T47D (cell line): ENCODE results near the gene UBXN6.

ENCODE experiments used
- DNase-seq, 2 experiments: peaks; one replicate each; pipeline versions ENCODE4 v3.0.0 to v3.0.0-alpha.2; 2011 to 2012; ENCODE audit warnings: low read depth in 1 of 2, low spot score in 1 of 2
- JUND ChIP-seq: IDR thresholded peaks from 2 replicates; pipeline ENCODE4 v1.6.1; 2012; ENCODE audit warnings: low read depth
- in situ Hi-C: cut with HindIII; loops from 2 replicates; pipeline ENCODE4 v1.10.0; 2016; ENCODE audit warnings: low sequenced_read_pairs, low pct_unique_long_range_greater_than_20kb

The UBXN6 gene

DNA sequence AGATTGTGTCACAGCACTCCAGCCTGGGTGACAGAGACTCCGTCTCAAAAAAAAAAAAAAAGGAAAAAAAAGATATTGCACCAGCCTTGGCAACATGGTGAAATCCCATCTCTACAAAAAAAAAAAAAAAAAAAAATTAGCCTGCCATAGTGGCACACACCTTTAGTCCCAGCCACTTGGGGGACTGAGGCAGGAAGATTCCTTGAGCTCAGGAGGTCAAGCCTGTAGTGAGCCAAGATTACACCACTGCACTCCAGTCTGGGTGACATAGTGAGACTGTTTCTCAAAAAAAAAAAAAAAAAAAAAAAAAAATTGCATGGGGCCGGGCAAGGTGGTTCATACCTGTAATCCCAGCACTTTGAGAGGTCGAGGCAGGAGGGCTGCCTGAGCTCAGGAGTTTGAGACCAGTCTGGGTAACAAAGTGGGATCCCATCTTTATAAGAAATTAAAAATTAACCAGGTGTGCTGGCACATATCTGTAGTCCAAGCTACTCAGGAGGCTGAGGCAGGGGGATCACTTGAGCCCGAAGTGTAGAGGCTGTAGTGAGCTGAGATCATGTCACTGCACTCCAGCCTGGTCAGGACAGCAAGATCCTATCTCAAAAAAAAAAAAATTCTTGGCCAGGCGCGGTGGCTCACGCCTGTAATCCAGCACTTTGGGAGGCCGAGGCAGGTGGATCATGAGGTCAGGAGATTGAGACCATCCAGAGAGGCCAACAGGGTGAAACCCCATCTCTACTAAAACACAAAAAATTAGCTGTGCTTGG is 7.4 kb upstream of the UBXN6 start:
- no peak for DNase-seq
- TF ChIP-seq JUND = no peak
- in situ Hi-C loops = no loop called here

DNA sequence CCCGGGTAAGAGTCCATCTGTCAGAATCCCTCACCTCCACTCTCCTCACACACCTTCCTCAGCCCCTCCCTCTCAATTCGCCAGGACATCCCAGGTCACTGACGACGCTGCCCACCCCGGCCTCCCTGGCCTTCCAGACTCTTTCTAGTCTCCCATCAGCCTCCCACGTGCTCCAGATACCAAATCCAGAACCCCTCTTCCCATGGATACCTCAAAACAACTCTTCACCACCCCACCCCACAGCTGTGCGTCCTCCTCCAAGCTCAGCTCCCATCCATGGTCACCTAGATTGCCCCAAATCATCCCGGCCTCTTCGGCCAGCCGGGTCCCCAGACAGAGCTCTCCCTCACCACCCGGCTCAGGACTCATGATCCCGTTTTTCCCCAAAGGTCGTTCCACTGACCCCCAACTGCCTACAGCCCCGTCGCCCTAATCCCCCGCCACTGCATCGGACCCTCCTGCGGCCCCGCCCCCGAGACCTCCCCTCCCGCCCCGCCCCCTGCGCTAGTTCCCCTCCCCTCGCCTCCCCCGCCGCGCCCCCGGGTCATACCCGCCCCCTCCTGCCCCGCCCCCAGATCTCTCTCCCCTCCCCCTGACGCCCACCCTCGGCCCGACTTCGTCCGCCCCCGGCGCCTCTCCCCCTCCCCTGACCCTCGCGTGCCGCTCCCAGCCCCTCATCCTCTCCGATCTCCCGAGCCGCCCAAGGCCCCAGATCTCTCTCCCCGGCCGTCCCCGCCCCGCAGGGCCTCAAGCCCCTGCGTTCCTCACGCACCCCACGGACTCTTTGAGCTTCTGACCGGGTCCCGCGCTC is 546 bp downstream of the UBXN6 start:
- no peak for TF ChIP-seq JUND
- in situ Hi-C loops = no loop called here
- DNase-seq = no peak

DNA sequence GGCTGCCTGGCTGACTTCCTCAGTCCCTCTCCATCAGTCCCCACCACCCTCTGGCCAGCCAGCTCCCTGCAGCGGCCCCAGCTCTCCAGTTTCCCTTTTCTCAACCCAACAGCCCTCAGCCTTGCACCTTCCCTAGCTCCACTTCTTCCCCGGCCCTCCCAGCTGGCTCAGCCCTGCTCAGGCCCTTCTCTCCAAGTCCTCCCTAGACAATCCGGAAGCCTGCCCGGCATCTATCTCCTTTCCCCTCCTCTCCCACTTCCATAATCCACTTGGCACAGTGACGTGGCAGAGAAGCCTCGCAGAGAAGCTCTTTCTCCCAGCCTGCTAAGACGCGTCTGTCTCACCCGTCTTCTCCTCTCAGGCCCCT is 1.1 kb downstream of the UBXN6 start:
- TF ChIP-seq JUND = no peak
- in situ Hi-C loops = no loop called here
- no peak for DNase-seq

DNA sequence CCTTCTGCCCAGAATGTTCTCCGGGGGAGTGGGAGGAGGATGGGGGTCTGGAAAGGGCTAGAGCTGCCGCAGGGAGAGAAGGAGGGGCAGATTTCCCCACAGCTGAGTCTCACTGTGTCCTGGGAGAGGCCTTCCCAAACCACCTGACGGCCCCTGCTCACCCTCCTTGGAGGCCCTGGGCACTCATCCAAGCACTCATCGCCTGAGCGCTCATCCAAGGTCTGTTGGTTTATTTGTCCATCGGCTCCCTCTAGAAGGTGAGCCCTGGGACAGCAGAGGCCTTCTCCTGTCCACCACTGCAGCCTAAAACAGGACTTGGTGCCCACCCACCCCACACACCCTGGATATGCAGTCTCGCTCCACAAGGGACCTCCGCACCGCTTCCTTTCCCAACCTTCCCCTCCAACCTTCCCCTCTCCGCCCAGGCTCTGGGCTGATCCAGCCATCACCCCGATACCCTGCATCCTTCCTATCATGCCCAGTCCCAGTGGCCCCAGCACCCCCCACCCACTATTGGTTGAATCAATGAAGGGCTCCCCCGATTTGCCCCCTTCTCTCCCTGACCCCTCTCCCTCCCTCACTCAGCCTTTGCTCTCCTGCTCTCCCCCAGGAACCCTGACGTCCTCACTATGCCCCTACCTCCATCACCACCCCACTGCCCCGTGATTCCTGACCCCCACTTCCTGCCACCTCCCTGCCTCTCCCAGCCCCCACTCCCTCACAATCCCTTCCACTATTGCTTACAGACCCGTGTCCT is 1.7 kb downstream of the UBXN6 start:
- DNase-seq = no peak
- no peak for TF ChIP-seq JUND
- in situ Hi-C loops = no loop called here

DNA sequence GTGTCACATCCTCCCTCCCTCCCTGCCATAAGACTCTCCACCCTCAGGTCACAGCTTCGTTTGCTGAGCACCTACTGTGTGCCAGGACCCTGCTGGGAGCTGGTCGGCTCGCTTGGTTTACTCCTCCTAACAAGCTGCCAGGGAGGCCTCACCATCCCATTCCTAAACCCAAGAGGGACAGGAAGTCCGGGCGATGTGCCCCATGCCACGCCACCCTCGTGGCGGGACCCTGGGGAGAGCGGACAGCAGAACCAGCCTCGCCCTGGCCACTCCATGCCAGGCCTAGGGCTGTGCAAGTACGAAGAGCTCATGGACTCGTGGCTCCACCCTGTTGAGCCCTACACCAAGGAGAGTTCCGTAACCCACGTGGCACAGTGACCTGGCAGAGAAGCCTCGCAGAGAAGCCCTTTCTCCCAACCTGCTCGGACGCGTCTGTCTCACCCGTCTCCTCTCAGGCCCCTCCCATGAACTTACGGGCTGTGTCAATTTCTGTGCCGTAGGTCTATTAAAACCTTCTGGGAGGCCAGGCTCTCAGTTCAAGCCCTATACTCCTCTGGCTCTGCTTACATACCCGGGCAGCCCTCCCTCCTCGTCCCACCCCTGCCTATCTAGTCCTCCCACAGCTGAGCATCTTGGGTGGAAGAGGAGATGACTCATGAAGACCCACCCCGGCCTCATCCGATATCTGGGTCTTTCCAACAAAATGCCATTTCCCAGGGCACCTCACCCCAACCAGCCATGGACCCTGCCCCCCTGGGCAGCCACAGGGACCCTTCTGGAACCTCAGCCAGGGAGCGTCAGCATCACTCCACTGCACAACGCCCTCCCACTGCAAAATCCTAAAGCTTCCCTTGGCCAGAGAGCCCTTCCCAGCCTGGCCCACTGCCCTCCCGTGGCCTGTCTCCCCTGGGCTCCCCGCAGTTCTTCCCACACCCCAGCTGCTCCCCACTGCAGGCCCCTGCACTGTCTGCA is 2.6 kb downstream of the UBXN6 start:
- TF ChIP-seq JUND = no peak
- no peak for DNase-seq
- in situ Hi-C loops = no loop called here

DNA sequence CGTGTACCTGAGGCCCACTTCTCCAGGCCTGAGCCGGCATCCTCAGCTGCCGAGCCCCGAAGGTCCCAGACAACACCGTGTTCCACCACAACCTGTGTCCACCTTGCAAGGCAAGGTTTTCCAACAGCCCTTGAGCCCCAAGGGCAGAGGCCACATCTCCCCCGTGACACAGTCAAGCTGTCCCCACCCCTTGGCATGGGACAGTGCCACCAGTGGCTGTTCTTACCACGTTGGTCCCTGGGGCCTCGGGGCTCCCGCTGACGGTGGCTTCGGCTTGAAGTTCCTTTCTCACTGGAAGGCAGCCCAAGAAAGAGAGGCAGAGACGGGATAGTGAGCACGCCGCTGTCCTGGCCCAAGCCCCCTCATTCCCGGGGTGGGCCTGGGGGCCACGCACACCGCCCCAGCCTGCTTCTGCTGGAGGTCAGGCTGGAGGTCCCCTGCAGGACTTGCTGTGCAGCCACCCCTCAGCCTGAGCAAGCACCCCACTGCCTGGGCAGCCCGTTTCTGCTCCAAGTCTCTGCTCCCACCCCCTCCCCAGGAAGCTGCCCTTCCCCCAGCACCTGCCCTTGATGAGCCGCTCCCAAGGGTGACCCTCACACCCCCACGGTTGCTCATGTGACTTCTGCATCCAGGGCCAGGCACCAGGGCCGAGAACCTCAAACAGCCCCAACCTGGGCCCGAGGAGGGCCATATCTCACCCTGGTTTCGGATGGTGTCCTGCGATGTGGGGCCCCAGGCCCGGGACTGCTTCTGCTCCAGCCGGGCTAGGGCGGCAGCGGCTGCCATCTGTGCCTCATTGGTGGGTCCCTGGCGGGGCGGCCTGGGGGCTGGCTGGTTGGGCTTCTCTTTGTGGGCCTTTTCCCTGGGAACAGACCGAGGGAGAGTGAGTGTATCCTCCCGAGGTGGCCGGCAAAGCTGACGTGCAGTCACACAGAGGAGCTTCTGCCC is 4.1 kb downstream of the UBXN6 start:
- in situ Hi-C loops = no loop called here
- TF ChIP-seq JUND = no peak
- DNase-seq = no peak

DNA sequence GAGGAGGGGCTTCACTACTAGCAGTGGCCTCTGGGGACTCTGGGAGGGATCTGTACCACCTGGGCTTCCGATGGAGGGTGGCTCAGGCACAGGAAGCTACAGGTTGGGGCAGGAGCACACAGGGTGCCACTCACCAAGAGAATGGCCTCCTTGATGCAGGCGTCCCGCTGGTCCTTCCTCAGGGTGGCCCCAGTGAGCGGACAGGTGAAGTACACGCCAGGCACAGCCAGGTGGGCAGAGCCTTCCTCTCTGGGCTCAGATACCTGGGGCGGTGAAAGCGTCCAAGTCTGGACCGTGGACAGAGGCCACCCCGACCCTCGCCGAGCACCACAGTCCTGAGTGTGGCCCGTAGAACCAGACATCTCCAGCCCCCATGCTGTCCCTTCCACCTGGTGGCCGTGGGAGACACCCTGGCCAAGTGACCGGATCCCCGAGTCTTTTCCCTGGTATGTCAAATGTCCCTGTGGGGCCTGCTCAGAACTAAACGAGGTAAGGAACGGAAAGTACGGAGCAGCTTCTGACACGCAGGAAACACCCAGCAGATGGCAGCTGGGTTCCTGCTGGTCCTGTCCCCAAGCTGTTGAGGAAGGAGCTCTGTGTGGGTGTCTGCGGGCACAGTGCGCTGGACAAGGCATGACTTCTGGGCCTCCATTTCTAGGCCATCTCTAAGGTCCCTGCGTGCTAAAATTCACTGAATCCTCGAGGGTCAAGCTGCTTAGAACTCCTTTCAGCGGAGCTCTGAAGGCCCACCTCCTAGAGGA is 5.2 kb downstream of the UBXN6 start:
- no peak for TF ChIP-seq JUND
- DNase-seq = no peak
- in situ Hi-C loops = no loop called here

DNA sequence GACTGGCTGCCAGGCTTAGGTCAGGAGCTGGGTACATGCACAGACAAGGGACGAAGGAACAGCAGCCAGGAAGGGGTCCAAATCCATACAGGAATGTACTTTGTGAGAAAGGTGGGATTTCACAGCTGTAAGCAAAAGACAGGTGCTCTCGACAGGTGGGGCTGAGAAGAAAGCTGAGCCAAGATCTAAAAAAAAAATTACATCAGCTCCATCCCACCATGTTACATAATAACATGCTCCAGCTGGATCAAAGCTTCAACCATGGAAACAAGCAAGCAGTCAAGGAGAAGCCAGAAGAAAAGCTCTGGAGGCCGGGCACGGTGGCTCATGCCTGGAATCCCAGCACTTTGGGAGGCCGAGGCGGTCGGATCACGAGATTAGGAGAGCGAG is 8.0 kb downstream of the UBXN6 start:
- in situ Hi-C loops = no loop called here
- no peak for TF ChIP-seq JUND
- DNase-seq = no peak

DNA sequence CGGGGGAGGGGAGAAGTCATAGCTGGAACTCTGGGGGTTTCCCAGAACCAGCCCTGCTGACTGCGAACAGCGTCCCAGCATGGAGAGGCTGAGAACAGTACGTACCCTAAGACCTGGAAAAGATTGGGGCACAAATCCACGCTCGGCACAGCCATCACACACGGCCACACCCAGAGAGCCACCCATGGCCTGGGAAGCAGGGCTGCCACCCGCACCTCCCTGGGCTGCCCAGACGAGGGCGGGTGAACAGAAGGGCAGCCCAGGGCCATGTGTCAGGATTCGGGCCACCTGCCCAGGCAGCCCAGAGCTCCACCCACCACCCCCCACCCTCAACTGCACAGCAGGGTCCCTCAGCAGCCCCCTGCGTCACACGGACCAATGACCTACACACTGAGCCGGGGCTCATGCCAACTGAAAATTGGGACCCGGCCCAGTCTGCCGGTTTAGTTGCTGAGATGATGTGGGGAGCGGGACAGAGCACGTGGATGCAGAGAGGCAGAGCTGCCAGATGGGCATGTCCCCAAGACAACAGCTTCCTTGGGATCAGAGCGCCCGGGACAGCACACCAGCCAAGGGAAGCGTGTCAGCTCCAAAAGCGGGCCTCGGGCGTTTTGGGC is 8.5 kb downstream of the UBXN6 start:
- no peak for TF ChIP-seq JUND
- in situ Hi-C loops = no loop called here
- no peak for DNase-seq
